Right renal pelvis (tissue), 4 donors: ENCODE data around the gene LRRN3. TPM values are rescaled to one million over a fixed set of nuclear protein-coding genes. Genes with fewer than 3 reads are reported as not detected.
"Not testable (repeated sequence)": the region's sequence is repeated elsewhere in the genome, so short reads cannot be mapped to it uniquely, and the experiment has no call there.

Experiments
- DNase-seq, 4 donors: peaks; one replicate each; pipeline ENCODE4 v3.0.0-alpha.2; 2013; ENCODE audit warnings: low read depth in 4 of 4, low spot score in 3 of 4, missing footprints in 1 of 4
- polyA plus RNA-seq, 4 donors: library from polyadenylated mRNA; unstranded; fragments of 120-200 nt; gene quantifications; one replicate each; pipeline ENCODE4 v1.2.1, GENCODE V29; 2013; ENCODE audit not compliant: insufficient read length in 4 of 4

The LRRN3 gene
- polyA plus RNA-seq: 1 to 10 TPM; 4.6 to 7.2 (median 5.4) TPM

DNA sequence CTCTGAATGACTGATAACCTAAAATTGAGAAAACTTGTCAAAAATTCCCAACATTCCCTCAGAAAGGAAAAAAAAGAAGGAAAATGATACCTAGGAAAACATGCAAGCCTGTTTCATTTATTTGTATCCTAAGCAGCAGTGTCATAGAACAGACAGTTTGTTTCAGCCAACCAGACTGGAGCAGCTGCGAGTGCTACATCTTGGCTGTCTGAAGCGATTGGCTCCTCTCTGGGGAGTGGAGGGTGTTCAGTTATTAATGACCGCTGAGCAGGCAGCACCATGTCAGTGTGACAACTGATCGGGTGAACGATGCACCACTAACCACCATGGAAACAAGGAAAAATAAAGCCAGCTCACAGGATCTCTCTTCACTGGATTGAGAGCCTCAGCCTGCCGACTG lies at the start of gene LRRN3:
TSS of gene LRRN3 (plus strand) at position 282 of the 400 bp plus-strand sequence. CDS start 31,646 bp downstream, outside the sequence.
- DNase-seq: no peak

DNA sequence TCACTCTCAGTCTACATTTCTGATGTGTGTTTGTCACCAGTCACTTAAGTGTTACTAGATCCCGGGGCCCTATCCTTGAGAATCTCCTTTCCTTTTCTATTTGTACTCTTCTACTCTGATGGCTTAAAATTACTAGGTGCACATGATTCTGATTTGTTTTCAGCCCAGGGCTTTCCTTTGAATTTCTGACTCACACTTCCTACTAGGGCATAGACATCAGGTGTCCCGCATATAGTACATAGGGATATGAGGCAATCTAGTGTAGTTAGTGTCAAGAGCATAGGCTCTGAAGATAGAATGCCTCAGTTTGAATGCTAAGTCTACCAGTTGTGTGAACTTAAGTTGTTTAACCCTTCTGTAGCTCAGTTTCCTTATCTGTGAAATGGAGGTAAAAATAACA lies 49.4 kb upstream of the LRRN3 start:
- DNase-seq: no peak

DNA sequence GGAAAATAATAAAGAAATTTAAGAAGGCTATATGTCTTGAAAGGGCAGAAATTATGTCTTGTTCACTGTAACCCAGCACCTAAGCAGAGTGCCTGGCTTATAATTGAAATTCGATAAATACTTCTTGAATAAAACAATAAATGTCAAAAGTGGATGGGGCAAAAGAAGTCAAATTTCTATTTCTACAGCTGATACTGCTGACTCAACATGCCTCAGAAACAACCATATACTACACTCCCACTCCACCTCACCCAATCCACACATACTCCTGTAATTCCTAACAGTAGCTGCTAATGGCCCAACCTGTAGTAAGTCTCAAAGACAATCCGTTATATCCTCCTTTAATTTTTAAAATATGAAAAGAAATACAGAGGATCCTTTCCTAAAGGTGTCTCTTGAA lies 48.1 kb upstream of the LRRN3 start:
- no peak for DNase-seq

DNA sequence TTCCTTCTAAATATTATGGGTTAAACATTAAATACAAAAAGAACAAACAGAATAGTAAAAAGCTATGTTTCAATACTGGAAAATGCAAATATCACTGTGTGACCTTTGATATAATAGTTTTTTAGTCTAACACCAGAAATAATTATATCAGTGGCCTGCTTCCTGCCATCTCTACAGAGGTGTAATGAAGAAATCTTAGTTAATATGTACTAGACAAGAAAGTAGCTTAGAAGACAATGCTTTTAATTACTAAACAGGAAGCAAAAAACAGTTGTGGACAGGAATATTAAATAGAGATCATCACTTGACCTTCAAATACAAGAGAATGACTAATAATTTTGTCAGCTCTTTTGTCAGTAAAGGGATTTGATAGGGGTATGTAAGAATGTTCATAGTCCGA lies 47.4 kb upstream of the LRRN3 start:
- DNase-seq: no peak

DNA sequence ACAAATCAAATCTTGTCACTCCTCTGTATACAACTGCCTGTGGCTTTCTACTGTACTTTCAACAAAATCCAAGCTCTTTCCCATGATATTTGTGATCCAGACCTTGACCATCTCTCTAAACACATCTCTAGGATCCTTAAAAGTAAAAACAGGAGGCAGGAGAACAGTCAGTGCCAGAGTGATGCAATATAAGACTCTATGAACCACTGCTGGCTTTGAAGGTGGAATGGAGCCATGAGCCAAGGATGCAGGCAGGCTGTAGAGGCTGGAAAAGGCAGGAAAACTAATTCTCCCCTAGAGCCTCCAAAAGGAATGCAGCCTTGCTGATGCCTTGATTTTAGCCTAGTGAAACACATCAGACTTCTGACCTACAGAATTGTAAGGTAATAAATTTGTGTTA lies 45.5 kb upstream of the LRRN3 start:
- DNase-seq: no peak

DNA sequence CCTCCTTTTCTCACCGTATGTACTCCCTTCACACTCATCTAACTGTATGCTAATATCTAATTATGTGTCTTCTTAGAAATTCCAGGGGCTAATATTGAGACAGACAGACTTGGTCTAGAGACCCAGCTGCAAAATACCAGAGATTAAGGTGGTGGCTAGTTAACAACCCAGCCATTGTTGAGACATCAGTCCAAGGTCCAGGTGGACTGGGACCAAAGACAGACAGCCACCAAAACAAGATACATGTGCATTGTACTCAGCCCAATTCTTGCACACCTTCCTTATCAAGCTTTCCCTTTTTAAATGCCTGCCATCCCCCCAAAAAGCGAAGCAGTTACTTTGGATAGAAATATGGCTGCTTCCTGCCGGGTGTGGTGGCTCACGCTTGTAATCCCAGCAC lies 43.3 kb upstream of the LRRN3 start:
- DNase-seq: no peak

DNA sequence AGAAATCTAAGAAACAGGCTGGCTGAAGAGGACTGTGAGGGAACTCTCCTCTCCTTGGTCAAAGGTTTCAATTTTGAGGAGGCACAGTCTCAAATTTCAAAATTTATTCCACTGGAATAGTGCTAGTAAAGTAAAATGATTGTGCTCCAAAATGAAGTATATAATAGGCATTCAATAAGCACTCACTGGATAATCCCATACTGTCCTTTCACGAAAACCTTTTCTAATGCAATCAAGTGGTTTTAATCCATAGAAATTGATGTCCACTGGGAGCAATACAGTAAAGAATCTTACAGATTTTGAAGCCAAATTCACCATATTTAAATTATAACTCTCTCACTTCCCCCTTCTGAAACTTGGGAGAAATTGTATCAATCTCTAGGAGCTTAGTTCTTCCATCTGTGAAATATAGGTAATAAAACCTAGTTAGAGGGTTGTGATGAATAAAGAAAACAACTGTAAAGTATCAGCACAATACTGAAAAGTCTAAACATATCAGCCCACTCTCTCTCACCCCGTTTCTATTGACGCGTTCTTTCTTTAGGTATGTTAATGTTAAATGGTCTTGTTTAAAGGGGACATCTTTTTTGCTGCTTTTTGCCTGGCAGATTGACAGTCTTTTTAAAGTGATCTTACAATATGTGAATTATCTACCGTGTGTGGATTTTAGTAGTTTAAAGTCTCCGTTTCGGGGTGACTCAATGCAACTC lies 40.8 kb upstream of the LRRN3 start:
- DNase-seq: no peak

DNA sequence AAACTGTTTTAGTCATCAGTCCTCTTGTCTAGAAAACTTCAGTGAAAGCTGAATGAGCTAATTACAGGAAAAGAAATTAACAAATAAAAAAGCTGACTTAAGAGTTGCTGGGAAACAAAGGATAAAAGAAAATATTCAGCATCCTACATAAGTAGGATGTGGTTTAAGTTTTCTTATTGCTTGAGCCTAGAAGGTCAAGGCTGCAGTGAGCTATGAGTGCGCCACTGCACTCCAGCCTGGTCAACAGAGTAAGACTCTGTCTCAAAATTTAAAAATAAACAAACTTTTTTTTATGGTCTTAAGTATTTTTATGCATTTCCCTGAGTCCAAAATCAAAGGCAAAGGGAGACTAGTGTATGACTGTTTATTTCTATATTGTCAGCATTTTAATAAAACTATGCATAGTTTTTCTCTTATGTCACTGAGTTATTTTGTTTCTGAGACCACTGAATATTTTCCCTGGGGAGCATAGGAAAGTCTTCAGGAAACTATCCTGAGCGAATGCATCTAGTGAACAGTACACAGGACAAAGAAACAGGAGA lies 40.0 kb upstream of the LRRN3 start:
- no peak for DNase-seq

DNA sequence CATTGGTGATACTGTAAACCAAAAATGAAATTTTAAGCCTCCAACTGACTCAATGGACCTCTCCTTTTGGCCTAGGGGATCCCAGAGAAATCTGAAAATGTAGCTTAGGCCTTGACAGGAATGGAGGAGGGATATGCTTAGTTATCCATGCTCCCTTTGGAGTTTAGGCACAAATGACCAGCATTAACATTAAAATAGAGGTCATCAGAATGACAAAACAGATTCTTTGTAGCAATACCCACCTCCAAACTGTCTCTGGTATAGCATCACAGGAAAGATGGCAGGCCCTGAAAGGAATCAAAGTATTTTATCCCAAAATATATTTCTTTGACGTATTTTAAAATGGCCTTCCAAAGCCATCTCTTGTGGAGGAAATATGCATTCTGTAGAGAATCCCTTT lies 39.1 kb upstream of the LRRN3 start:
- DNase-seq: no peak

DNA sequence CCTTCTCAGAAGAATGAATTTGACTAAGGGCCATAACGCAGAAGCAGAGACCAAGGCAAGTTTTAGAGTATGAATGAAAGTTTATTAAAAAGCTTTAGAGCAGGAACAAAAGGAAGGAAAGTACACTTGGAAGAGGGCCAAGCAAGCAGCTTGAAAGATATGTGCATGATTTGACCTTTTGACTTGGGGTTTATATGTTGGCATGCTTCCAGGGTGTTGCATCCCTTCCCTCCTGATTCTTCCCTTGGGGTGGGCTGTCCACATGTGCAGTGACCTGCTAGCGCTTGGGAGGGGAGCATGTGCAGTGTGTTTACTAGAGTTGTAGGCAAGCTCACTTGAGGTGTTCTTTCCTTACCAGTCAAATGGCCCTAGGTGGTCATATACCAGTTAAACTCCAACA lies 37.9 kb upstream of the LRRN3 start:
- no peak for DNase-seq

DNA sequence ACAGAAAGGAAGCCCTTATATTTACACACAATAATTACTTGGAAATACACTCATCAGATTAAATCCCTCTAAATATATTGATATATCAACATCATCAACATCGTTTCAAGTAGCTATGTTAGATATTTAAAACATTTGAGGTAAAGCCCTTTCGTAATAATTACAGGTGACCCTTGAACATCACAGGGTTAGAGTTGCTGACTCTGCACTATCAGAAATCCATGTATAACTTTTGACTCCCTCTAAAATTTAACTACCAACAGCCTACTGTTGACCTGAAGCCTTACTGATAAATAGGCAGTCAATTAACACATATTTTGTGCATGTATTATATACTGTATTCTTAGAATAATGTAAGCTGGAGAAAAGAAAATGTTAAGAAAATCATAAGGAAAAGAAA lies 34.6 kb upstream of the LRRN3 start:
- no peak for DNase-seq

DNA sequence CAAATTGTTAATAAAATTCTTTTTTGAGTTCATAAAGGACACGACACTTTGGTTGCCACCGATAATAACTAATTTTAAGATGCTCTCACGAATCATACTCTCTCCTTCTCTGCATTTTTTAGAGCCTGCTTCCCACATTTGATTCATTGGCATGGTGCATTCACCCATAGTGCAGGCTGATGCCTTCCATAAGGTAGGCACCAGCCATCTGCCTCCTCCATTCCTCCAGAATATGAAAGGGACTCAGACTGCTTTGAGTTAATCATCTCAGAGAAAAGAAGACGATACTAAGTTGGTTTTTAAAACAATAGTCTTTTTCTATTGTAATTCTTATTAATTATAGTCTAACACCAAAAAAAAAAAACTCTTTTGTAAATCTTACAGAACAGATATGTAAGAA lies 33.9 kb upstream of the LRRN3 start:
- DNase-seq: no peak

DNA sequence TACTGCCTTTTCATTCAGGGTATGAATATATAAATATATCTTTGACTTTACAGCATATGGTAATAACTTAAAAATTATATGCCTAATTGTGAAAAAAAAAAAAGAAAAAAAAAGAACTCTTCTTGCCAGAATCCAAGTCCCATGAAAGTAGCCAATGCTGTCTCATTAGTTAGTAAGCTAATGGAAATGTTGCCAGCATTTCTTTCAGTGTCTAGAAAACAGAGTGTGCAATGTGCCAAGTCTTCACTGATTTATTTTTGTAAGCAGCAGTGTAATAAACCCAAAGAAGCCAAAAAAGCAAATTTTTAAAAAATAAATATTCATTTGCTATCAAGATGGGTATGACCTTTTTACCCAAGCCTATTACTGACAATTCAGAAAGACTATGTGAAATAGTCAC lies 31.1 kb upstream of the LRRN3 start:
- no peak for DNase-seq

DNA sequence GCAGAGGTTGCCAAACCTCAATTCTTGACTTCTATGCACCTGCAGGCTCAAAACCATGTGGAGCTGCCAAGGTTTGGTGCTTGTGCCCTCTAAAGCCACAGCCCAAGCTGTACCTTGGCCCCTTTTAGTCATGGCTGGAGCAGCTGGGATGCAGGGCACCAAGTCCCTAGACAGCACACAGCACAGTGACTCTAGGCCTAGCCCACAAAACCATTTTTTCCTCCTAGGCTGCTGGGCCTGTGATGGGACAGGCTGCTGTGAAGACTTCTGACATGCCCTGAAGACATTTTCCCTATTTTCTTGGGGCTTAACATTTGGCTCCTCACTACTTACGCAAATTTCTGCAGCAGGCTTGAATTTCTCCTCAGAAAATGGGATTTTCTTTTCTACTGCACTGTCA lies 27.8 kb upstream of the LRRN3 start:
- DNase-seq: no peak

DNA sequence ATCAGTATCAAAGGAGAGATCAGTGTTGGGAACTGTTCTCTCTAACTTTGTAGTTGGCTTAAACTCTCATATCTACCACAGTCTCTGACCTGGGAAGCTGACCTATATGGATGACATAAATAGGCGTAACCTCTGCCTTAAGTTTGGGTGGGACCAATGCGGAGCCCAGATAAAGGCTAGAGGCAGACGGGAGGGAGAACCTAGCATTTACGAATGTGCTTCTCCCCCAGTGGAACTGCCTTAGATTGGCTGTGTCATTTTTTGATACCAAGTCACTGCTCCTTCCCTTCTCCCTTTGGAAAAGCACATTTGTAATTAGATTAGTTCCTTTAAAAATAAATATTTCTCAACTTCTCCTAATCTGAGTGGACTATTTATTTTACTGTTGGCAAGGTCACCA lies 23.7 kb upstream of the LRRN3 start:
- no peak for DNase-seq

DNA sequence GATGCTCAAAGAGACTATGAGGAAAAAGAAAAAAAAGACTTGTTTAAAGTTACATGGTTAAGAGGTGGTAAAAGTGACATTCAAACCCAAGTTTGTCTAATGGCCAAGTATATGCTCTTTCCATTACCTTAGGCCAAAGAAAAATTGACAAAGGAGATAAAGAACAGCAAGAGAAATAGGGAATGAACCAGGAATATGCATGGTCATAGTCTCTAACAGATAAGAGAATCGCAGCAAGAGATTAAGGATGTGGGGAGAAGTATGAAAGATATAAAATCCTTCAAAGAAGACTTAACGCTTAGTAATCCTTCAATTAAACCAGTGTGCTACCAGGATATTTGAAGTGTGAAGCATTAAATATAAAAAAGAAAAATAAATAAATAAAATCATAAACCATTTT lies 23.2 kb upstream of the LRRN3 start:
- DNase-seq: no peak

DNA sequence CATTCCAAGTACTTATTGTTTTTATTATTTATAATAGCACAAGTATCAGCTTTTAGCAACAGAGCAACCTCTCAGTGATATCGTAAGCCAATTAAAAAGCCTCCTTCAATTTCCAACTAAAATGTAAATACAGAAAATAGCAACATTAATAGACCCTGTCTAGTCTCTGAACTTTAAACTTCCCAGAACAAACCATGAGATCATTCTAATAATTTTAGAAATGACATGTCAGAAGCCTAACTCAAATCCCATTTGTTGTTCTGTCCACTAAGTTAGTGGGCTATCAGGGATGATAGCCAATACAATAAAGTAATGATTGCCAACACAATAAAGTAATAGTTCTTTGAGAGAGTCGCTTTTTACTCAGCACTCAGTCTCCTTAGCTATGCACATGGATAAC lies 22.3 kb upstream of the LRRN3 start:
- no peak for DNase-seq

DNA sequence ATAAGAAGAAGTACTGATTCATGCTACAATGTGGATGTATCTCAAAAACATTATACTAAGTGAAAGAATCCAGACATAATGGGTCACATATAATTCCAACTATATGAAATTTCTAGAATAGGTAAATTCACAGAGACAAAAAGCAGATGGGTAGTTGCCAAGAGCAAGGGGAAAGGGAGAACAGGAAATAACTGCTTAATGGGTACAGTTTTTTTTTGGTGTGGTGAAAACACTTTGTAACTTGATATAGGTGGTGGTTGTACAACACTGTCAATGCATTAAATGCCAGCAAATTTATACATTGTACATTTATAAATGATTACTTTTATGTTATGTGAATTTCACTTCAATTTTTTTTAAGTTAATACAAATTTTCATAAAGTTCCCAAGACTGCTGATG lies 19.4 kb upstream of the LRRN3 start:
- no peak for DNase-seq

DNA sequence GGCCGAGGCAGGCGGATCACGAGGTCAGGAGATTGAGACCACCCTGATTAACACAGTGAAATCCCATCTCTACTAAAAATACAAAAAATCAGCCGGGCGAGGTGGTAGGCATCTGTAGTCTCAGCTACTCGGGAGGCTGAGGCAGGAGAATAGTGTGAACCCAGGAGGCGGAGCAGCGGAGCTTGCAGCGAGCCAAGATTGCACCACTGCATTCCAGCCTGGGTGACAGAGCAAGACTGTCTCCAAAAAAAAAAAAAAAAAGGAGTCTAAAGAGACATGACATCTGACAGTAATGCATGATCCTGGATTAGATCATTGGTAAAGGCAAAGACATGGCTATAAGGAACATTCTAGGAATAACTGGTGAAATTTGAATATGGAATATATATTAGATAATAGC lies 18.3 kb upstream of the LRRN3 start:
- not testable (repeated sequence) for DNase-seq

DNA sequence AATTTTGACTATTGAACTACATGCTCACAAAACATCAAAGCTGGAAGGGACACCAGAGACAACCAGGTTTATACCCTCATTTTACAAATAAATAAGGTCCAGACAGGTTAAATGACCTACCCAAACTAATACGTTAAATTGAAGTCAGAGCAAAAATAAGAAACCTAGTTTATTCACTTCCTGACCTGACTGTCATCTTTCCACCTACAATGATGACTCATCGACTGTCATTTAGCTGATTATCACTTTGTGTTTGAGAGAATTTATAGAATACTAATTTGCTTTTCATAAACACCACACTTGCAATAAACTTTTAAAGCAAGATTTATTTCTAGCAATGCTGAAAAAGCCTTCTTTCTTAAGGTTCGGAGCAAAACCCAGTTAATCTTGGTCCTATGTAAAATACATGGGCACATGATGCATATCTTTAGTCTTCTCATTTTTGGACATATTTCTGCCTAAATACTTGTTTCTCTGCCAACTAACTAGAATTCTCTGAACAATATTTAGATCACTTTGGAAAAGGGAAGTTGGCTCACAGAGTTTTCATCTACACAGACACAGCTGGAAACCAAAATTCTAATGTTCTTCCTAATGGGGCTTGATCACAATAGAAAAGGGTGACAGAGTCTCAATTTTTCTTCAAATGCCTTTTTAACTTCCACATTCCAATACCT lies 16.7 kb upstream of the LRRN3 start:
- DNase-seq: no peak

DNA sequence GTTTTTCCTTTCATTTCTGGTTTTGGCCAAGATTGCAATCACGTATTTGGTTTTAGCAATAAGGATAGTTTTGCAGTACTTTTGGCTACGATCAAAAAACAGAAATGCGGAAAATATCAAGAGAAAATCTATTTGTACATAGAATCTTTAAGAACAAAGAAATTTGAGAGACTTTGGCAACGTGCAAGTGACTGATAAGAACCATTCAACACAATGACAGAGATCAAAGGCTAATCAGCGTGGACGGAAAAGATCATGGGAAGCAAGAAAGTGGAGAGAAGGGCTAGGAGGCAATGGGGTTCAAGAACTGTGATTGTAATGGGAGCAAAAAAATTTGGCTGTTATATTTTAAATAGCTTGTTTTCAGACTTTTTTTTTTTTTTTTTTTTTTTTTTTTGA lies 16.2 kb upstream of the LRRN3 start:
- DNase-seq: no peak

DNA sequence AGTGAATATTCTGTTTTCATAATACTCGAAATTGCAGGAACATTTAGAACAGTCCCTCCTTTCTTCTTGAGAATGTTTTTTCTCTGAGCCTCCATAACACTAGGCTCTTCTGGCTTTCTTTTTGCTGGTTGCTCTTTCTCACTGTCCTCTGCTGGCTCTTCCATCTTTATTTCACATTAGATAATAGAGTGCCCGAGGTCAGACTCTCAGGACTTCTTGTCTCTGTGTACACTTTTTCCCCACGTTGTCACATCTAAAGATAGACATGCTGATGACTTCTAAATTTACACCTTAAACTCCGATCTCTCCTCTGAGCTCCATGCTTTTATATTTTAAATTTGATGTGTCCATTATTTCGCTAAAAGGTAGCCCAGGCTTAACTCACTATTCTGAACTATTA lies 15.4 kb upstream of the LRRN3 start:
- DNase-seq: no peak
